NCI-H187 treated with DMSO at 0.1 percent for 48 hours (cell line): ENCODE measurements around the gene SHISAL1.
"Not testable (repeated sequence)": the region's sequence is repeated elsewhere in the genome, so short reads cannot be mapped to it uniquely, and the experiment has no call there.

Experiments used
- DNase-seq: peaks from one replicate; lab custom pipeline; 2025; lab: John Stamatoyannopoulos, UW

SHISAL1 gene

DNA sequence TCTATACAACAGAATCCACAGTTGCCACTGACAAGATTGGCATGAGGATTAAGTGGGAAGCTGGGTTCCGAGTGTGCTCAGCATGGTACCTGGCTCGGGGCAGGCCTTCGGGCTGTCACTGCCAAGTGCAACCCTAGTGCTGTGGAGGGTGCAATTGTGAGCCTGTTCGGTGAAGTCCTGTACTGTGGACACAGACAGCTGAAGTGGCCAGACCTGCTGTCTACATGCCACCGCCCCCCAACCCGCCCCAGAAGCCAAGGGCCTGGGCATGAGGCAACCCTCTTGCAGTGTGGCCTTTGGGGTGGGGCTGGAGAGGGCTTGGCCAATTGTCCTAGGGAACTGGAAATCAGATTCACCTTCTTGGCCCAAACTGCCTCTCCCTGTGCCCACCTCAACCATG, 15.6 kb upstream of the SHISAL1 start:
- DNase-seq, result no peak

DNA sequence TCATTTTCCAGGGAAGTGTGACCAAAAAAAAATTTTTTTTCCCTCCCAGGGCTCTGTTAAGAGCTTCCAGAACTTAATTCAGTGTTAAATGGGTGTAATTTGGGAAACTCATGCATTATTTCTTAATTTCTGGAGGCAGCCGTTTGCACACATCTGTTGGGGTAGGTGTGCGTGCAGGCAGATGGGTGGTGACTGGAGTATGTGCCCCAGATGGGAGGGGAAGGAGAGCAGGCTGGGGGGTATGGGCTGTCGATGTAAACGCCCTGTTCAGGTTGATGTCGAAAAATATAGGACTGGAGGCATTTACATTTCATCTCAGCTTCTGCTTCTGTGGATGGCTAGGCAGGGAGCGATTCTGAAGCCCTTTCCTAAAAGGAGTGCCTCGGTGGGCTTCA, 13.7 kb upstream of the SHISAL1 start:
- no peak for DNase-seq

DNA sequence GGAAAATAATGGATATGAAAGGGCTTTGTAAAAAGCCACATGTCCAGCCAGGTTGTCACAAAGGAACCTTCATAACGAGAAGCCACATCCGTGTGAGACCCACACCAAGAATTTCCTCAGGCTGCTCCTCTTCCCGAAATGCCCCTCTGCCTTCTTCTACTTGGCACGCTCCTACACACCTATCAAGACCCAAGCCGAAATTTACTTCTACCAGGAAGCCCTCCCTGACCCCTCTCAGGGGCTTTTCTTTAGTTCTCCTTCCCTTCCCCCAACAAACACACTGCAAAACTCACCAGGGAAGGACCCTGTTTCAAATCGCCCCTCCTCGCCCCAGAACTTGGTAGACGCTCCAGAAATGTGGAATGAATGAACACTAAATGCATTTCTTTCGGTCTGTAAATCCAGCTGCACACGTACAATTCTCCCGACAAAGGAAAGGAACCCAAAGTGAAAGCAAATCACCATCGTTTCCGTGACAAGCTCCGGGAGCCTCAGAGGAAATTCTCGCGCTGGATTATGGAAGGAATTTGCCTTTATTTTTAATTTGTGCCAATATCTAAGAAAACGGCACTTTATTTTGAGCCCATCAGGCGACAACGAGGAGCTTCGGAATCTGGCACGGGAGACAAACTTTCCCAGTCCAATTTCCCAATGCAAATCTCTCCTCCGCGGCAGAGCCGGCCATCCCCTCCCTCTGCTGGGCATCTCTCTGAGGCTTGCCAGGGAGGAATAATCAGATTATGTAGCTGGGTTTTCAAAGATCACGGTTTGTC, 13.2 kb upstream of the SHISAL1 start:
- DNase-seq, result no peak

DNA sequence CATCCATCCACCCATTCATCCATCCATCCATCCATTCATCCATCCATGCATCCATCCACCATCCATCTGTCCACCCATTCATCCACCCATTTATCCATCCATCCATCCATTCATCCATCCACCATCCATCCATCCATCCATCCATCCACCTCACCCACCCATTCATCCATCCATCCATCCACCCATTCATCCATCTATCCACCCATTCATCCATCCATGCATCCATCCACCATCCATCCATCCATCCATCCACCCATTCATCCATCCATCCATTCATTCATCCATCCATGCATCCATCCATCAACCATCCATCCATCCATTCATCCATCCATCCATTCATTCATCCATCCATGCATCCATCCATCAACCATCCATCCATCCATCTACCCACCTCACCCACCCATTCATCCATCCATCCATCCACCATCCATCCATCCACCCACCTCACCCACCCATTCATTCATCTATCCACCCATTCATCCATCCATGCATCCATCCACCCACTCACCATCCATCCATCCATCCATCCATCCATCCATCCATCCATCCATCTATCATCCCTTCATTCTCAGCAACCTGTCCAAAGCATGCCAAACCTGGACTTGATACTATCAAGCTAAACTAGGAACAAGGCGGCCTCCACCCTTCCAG, 10.5 kb upstream of the SHISAL1 start:
- DNase-seq, result not testable (repeated sequence)

DNA sequence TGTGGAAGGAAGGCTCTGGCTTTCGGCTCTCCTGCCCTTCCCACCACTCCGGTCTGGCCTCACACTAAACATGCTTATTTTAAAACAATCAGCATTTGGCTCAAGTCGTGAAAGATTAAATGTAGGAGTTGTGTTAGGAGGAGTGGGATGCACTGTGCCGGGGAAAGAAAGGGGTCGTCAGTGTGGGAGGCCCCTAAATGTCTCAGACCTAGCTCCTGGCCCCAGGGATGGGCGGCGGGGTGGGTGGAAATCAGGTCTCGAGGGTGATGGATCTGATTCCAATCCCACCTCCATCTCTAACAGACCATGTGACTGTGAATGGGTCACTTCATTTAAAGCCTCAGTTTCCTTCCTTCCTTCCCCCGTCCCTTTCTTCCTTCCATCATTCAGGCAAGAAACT, 6.9 kb upstream of the SHISAL1 start:
- DNase-seq, result no peak

DNA sequence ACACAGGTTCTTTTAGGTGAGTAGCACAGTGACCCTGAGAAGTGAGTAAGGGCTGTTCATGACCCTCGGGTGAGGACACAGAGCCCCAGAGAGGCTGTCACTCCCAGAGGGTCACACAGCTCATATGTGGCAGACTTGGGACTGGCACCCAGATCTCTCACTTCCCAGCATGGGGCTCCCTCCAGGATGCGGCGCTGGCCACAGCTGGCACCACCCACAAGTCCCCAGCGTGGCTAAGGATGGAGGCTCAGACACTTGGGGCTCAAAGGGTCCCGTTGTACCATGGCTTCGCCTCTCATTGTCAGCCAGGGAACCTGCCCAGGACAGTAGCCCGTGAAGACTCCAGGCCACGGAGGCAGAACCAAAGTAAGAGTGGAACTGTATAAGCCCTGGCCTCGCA, 6.0 kb upstream of the SHISAL1 start:
- no peak for DNase-seq

DNA sequence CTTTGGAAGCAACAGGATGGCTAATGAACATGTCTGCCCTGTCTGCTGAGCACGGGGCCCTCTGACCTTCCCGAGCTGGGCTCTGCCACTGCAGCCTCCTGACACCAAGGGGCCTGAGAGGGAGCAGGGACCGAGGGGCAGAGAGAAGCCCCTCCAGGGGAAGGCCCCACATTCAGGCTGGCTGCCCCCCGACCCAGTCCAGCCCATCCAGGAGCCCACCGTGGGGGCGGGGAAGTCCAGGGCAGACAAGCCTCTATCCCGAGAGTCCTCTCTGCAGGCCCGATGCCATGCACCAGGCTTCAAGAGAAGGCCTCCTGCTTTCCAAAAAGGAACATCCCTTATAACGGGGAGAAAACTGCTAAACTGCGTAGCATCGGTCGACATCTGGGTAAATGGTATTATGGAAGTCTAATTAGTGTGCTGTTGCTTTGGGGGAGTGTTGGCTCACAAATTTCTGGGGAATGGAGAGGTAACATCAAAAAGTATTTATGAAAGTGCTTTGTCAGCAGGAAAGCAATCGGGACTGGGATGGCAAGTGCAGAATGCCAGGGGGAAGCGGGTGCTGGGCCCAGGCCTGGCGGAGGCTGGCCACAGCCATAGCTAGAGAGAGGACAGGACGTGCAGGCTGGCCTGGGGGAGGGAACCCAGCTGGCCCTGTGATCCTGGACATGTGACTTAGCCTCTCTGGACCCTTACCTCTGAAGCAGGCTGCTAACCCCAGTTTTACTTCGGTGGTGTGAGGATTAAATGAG, 5.3 kb upstream of the SHISAL1 start:
- DNase-seq, result no peak

DNA sequence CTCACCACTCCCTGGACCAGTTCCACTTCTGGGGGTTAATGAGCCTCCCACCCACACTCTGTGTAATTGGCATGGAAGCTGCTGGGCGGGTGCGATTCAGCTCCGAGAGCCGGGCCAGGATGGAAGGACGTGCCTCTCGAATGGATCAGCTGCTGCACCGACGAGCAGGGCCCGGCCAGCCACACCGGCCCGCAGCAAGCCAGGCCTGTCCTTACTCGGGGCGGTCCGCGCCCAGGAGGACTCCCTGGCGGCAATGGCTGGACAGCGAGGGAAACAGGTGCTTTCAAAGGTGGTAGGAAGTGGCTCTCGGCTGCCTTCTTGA, 4.3 kb upstream of the SHISAL1 start:
- no peak for DNase-seq

DNA sequence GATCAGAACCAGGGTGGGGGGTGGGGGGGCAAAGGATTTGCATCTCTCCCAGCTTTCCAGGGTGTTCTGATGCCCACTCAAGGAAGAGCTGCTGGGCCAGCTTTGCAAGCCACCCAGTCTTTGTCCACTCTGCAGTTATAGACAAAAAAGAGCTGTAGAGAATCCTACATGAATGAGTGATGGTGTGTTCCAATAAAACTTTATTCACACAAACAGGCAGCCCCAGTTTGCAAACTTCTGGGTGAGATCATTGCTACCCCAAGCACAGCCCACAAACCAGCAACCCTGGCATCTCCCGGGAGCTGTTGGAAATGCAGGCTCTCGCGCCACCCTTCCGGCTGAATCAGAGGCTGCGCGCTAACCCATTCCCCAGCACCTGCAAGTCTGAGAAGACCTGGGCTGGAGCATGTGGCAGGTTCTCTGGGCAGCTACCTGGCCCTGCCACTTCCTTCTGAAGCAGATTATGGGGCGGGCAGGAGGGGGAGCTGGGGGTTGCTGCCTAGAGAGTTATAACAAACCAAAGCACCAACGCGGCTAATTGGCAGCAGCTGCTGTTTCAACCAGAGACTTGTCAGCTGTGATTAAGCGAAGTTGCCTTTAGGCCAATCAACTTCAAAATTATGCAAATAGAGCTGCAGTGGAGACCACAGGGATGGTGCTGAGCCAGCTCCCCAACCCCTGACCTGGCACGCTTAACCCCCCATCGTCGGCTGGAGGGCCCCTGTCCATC, 3.8 kb upstream of the SHISAL1 start:
- no peak for DNase-seq

DNA sequence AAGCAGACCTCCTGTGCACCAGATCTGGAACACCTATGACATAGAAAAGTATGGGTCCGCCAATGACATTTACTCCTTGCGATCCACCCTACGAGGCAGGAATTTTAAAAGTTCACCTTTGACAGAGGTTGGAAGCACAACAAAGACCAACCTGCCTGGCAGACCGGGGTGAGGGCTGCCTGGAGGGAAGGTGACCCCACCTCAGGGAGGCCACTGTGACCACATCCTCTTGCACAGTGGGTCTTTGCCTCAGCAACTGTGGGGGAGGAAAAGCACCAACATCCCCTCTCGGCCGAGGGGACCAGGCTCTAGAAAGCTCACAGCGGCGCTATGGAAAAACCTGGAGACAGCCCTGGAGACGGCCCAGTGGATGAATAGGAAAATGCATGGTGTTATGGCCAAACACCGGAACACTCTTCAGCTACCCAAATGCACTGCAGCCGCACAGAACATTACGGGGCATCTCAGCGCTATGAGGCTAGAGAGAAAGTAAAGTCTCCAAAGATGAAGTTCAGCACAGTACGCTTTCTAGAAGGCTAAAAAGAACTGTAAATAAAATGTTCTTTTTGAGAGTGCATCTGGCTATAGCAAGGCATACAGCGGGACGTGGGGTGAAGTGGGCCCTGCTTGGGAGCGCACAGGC, 1.8 kb upstream of the SHISAL1 start:
- no peak for DNase-seq

DNA sequence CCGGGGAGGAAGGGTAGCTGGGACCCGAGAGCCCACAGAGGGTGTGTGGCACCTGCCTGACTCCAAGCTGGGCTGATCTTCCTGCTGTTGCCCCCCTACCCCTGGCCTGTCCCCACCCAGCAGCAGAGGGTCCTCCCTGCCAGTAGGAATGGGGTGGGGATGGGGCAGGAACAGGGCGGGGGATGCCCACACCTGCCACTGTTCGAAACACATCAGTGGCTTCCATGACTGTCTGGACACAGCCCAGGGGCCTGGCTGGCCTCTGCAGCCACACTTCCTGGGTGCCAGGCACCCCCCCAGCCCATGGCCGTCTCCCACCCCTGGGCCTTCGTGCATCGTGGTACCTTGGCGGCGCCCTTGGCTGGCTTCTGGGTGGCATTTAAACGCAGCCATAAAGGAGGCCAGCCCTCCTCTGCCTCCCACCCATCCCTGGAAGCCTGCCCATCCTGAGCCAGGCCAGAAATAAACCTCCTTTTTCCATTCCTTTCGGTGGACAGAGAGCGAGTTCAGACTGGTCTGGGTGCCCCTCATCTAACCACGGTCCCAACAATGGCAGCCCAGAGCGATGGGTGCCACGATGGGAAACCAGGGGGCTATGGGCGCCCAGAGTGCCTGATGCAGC, 745 bp upstream of the SHISAL1 start:
- DNase-seq, result no peak

DNA sequence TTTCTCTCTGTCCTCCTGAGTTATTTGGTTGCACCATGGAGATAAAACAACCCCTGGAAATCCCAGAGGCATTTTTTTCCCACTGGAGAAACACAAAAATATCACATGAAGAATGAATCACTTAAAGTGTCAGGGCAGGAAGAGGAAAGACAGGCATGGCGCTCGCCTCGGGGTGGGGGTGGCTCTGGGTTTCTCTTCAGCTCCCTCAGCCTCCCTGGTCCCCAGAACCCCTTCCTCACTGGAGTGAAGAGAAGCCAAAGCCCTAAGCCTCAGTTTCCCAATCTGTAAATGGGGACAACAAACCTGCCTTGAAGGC, 938 bp downstream of the SHISAL1 start:
- no peak for DNase-seq

DNA sequence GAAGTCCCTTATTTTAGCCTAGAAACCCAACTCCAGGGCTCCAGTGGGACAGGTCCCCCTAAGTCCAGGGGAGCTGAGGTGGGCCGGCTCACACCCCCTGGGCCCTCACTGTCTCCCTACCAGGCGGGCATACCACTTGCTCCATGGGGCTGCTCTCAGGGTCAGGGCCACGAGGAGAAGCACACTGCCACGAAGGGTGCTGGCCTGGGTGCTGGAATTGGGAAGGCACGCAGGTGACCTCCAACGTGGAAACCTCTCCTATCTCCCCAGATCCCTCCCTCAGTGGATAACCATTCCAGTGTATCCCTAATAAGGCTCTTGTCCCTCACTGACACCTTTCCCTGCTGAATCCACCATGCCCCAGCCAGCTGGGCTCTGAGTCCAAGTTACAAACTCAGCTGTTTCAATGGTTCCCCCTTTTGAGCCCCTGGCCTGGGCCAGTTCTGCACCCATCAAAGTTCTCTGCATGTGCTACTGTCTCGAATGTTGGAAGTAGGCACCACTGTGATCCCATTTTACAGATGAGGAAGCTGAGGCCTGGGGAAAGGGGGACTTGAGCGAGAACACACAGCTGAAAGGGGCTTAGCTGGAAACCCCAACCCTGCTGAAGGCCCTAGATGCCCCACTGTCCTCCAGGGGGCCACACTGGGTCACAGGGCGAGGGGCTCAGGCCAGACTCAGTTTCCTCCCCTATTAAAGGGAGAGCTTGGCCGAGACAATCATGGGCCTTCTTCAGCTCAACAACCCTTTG, 1.5 kb downstream of the SHISAL1 start:
- DNase-seq, result no peak

DNA sequence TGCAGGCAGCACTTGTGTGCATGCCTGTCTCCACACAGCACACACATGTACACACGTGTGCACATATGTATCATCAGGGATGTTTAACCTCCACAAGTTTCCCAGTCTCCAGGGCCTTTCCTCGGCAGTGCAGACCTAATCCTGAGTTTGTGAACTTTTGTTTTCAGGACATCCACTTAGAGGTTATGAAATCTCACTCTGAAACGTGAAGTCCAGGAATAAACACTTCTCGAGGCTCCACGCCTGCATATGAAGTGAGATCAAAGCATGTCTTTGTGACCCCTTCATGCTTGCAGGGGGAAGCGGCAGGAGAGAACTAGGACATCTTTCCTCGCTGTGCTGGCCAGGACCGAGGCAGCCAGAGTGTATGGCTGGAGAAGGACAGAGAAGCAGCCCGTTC, 3.1 kb downstream of the SHISAL1 start:
- DNase-seq, result no peak

DNA sequence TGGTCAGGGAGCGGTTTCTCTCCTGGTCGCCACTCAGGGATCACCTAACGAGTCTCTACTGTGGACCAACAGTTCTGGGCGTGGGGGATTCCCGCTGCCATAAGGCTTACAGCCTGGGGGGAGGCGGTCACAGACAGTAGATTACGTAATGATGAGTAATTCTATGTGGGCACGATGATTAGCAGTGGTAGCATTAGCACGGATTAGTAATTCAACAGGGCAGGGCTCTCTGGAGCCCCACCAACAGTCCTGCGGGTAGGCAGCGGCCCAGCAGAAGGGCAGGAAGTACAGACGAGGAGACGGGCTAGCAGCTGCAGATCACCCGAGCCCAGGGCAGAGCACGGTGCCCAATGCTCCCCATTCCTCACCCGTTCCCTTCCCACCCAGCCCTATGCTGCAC, 3.6 kb downstream of the SHISAL1 start:
- no peak for DNase-seq

DNA sequence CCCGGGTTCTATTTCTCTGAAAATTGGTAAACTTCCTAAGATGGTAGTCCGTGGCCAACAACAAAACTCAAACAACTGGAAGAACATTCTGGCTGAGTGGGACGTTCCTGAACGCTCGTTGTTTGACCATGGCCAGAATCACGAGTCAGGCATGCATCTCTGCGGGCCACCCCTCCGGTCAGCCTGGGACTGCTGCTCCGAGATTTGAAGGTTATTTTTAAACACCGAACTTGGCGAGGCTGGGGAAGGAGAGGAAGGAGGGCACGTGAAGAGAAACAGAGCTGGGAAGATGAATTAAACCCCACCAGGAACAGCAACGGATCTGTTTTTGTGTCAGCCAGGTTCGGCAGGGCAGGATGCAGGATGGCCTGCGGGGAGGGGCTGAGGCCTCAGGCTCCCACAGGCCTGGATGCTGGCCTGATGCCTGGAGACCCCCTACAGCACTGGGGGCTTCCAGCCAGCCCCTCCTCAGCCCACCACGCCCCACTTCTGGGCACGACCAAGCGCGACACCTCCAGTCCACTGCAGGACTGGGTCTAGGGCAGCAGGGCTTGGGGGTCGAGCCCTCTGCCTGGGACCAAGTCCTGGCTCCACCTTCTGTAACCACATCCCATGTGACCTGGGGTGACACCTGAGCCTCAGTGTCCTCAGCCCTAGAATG, 5.1 kb downstream of the SHISAL1 start:
- no peak for DNase-seq

DNA sequence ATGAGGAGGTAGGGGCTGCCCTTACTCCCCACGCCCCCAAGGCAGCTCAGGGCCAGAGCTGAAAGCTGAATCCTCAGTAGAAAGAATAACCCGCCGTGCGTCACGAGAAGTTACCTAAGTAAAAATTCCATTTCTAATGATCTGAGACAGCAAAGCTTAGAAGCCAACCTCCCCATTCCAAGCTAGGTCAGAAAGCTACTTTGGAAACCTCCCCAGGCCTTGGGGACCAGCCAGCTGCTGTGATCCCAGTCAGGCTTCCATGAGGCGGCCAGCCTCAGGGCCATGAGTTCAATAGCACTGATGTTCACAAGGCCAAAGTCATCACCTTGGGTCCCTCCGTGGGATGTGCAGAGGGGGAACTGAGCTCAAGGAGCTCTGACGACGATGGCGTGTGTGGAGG, 6.9 kb downstream of the SHISAL1 start:
- DNase-seq, result no peak

DNA sequence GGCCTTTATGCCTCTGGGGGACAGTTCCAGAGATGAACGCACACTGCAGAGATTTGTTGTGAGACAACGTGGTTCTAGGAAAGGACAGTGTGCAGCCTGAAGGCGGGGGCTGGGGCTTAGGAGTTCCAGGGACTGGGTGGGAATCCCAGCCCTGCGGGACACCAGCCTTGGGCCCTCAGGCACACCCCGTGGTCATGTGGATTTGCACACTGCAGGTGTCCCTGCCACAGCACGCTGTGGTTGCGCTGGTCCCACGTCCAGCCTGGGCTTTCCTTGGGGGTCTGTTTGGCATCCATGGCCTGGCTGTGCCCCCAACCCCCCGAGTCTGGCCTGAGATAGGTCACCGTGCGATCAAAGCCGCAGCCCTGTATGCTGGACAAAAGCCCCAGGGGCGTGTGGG, 7.3 kb downstream of the SHISAL1 start:
- no peak for DNase-seq

DNA sequence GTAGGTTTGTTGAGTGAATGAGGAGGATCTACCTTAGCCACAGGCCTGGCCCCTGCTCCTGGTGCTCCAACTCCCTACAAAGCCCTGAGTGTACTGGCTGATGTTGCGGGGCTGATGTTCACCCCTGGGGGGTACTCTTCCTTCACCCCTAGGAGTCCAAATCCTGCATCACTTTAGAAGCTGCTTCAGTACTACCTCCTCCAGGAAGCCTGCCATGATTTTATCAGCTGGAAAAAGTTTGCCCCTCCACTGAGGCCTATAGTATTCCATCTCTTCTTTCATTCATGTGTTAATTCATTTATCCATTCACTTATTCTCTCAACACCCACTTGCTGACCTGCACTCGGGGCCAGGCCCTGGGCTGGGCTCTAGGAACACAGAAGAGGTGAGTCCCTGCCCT, 7.8 kb downstream of the SHISAL1 start:
- no peak for DNase-seq

DNA sequence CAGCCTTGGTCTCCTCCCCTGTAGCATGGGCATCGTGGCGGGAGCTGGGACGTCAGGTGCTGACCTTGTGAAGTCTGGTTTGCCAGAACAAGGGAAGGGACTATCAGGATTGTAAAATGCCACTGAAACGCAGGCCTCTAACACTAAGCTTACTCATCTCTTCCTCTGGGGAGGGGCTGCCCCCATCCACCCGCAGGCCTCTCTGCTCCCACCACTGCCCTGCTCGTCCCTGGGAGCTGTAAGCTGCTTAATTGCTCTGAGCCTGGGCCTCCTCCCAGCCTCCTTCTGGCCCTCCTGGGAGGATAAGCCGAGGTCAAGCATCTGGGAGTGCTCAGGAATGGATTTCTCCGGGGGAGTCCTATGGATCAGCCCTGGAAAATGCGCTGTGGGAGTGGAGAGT, 8.4 kb downstream of the SHISAL1 start:
- no peak for DNase-seq

DNA sequence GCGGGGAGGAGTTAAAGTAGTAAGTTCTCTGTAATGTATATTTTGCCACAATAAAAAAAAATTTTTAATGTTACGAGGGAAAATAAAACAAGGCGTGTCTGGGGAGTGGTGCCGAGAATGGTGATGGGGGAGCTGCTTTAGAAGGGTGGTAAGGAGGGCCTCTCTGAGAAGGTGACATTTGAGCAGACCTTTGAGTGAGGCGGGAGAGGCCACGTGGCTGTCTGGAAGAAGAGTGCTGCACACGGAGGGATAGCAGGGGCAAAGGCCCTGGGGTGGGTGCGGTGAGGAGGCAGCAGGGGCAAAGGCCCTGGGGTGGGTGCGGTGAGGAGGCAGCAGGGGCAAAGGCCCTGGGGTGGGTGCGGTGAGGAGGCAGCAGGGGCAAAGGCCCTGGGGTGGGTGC, 10.4 kb downstream of the SHISAL1 start:
- not testable (repeated sequence) for DNase-seq
